ENCODE measurements around the gene SELENOO. TPM values are rescaled to one million over a fixed set of nuclear protein-coding genes. Genes with fewer than 3 reads are reported as not detected.

SELENOO gene, protein sequence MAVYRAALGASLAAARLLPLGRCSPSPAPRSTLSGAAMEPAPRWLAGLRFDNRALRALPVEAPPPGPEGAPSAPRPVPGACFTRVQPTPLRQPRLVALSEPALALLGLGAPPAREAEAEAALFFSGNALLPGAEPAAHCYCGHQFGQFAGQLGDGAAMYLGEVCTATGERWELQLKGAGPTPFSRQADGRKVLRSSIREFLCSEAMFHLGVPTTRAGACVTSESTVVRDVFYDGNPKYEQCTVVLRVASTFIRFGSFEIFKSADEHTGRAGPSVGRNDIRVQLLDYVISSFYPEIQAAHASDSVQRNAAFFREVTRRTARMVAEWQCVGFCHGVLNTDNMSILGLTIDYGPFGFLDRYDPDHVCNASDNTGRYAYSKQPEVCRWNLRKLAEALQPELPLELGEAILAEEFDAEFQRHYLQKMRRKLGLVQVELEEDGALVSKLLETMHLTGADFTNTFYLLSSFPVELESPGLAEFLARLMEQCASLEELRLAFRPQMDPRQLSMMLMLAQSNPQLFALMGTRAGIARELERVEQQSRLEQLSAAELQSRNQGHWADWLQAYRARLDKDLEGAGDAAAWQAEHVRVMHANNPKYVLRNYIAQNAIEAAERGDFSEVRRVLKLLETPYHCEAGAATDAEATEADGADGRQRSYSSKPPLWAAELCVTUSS
- total RNA-seq = 24.0 and 25.2 TPM in 2 replicates

GRCh38 chr22:50200461-50201190, at the start of gene SELENOO:
Gene SELENOO (plus strand): TSS chr22:50201011. CDS start chr22:50201037, 26 bp downstream.
- intact Hi-C loops (cut with micrococcal nuclease) = loop anchor here (1.0 to 5.0 kb wide), 4 partner anchors 10 to 268 kb away; partner anchors contain the start of genes TRABD and TUBGCP6
- H3K27me3 Mint-ChIP-seq = no peaks in the 10 kb centered on the region
- DNase-seq = peak; percentile 97
- peaks cover 19% of the 10 kb centered on the region for H3K4me1 Mint-ChIP-seq
- peak within 1 kb of the TSS; percentile 45 for H3K27ac Mint-ChIP-seq
- peaks cover 29% of the 10 kb centered on the region for H3K36me3 Mint-ChIP-seq (ENCODE audit: low read depth)
- peak within 1 kb of the TSS; percentile 84 for H3K4me3 Mint-ChIP-seq
- no peaks in the 10 kb centered on the region for H3K9me3 Mint-ChIP-seq

- intact Hi-C loops (cut with micrococcal nuclease) = no loop called here
- H3K36me3 Mint-ChIP-seq (ENCODE audit: low read depth) = no peaks in the 10 kb centered on the region
- H3K27me3 Mint-ChIP-seq = peaks cover 3% of the 10 kb centered on the region
- H3K27ac Mint-ChIP-seq = no peak overlapping the region
- no peak overlapping the region for H3K4me3 Mint-ChIP-seq
- peaks cover 2% of the 10 kb centered on the region for H3K4me1 Mint-ChIP-seq
- DNase-seq = no peak
- H3K9me3 Mint-ChIP-seq = no peaks in the 10 kb centered on the region
Observed at GRCh38 chr22:50151571-50152537, 49.0 kb upstream of the SELENOO start.

DNA sequence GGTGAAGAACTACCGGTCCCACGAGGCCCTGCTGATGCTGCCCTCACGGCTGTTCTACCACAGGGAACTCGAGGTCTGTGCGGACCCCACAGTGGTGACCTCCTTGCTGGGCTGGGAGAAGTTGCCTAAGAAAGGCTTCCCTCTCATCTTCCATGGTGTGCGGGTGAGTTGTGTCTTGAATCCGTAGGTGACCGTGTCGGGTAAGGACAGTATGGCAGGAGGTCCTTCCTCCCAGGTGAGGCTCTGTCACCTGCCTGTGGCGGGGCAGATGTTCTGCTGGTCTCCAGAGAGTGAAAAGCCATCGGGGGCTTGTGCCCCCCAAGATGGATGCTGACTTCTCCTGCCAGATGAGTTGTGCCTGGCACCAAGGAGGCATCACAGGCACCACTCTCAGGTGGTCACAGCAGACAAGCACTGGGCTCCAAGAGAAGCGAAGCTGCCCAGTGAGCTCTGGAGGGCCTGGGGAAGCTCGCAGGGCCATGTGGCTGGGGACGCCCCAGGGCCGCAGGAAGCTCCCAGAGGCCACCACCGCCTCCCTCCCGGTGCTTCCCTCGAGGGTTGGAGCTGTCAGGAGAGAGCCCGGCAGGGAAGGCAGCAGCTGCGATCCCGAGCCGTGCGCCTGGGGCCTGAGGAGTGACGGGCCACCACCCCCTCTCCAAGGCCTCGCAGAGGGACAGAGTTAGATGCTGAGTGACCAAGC, 47.6 kb upstream of the SELENOO start:
- Mint-ChIP-seq H3K9me3 (no peaks in the 10 kb centered on the region), H3K36me3 (ENCODE audit: low read depth) (no peaks in the 10 kb centered on the region), H3K4me3 (no peak overlapping the region), H3K27me3 (peaks cover 7% of the 10 kb centered on the region), H3K27ac (no peak overlapping the region), H3K4me1 (peaks cover 2% of the 10 kb centered on the region)
- intact Hi-C loops (cut with micrococcal nuclease) = no loop called here
- no peak for DNase-seq

- no peak overlapping the region for H3K4me3 Mint-ChIP-seq
- DNase-seq = no peak
- H3K36me3 Mint-ChIP-seq (ENCODE audit: low read depth) = no peaks in the 10 kb centered on the region
- intact Hi-C loops (cut with micrococcal nuclease) = no loop called here
- H3K9me3 Mint-ChIP-seq = no peaks in the 10 kb centered on the region
- peaks cover 7% of the 10 kb centered on the region for H3K27me3 Mint-ChIP-seq
- peaks cover 2% of the 10 kb centered on the region for H3K4me1 Mint-ChIP-seq
- no peak overlapping the region for H3K27ac Mint-ChIP-seq
Observed at GRCh38 chr22:50153756-50154140, 47.1 kb upstream of the SELENOO start.

DNA sequence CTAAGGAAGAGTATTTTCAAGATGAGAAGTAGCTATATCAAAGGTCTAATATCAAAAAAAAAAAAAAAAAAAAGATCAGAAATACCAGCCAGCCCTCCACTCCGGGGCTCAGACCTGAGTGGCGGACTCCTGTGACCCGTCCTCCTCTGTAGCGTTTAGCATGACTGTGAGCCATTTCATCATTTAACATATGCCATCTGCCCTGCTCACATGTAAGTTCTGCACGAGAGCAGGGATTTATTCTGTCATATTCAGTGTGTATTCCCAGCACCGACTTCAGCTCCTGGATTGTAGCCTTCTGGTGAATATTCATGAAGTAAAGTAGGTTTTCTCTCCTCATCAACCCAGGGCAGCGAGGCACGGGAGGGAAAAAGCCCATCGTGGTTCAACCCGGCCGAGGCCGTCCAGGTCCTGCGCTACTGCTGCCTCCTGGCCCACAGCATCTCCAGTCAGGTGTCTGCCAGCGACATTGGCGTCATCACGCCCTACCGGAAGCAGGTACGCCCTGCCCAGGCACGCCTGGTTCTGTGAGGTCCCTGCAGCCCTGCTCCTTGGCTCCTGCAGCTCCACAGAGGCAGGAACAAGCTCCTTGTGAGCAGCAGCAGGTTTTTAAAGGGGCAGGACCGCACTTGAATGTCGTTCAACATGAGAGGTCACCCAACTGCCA, 43.0 kb upstream of the SELENOO start:
- Mint-ChIP-seq H3K4me3 (no peak overlapping the region), H3K4me1 (no peaks in the 10 kb centered on the region), H3K27ac (no peak overlapping the region), H3K9me3 (no peaks in the 10 kb centered on the region), H3K27me3 (peaks cover 10% of the 10 kb centered on the region), H3K36me3 (ENCODE audit: low read depth) (no peaks in the 10 kb centered on the region)
- no peak for DNase-seq
- intact Hi-C loops (cut with micrococcal nuclease) = no loop called here

- H3K9me3 Mint-ChIP-seq = no peaks in the 10 kb centered on the region
- H3K27me3 Mint-ChIP-seq = peaks cover 9% of the 10 kb centered on the region
- no peaks in the 10 kb centered on the region for H3K36me3 Mint-ChIP-seq (ENCODE audit: low read depth)
- H3K27ac Mint-ChIP-seq = no peak overlapping the region
- no peaks in the 10 kb centered on the region for H3K4me1 Mint-ChIP-seq
- no peak for DNase-seq
- H3K4me3 Mint-ChIP-seq = no peak overlapping the region
- intact Hi-C loops (cut with micrococcal nuclease) = no loop called here
Observed at GRCh38 chr22:50160947-50161346, 39.9 kb upstream of the SELENOO start.

- H3K4me1 Mint-ChIP-seq = no peaks in the 10 kb centered on the region
- H3K27me3 Mint-ChIP-seq = peaks cover 9% of the 10 kb centered on the region
- no peaks in the 10 kb centered on the region for H3K36me3 Mint-ChIP-seq (ENCODE audit: low read depth)
- no peak overlapping the region for H3K27ac Mint-ChIP-seq
- DNase-seq = no peak
- H3K4me3 Mint-ChIP-seq = no peak overlapping the region
- H3K9me3 Mint-ChIP-seq = no peaks in the 10 kb centered on the region
- intact Hi-C loops (cut with micrococcal nuclease) = no loop called here
Observed at GRCh38 chr22:50161508-50162390, 39.1 kb upstream of the SELENOO start.

DNA sequence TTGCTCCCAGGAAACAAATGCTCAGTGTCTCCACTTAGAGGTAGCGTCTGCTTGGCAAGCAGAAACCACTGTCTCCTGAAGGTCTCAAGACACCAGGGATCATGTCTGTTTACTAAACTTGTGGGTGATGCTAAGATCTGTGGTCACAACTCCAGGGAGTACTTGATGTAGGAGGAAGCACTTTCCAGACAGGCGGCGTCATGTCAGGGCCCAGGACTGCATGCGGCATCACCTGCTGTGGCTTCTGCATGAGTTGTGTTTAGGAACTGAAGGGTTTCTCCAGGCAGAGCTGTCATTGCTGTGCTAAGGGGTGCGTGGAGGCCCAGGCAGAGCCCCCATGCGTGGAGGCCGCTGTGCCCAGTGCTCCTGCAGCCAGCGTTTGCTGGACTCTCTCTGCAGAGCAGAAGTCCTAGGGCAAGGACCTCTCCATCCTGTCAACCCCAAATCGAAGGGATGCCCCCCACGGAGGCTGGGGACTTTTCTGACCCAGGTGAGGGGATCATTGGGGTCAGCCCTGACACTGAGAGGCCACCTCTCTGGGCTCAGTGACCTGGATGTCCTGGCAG, 38.3 kb upstream of the SELENOO start:
- H3K27ac Mint-ChIP-seq = no peak overlapping the region
- peak; percentile 53 for DNase-seq
- H3K4me1 Mint-ChIP-seq = no peaks in the 10 kb centered on the region

DNA sequence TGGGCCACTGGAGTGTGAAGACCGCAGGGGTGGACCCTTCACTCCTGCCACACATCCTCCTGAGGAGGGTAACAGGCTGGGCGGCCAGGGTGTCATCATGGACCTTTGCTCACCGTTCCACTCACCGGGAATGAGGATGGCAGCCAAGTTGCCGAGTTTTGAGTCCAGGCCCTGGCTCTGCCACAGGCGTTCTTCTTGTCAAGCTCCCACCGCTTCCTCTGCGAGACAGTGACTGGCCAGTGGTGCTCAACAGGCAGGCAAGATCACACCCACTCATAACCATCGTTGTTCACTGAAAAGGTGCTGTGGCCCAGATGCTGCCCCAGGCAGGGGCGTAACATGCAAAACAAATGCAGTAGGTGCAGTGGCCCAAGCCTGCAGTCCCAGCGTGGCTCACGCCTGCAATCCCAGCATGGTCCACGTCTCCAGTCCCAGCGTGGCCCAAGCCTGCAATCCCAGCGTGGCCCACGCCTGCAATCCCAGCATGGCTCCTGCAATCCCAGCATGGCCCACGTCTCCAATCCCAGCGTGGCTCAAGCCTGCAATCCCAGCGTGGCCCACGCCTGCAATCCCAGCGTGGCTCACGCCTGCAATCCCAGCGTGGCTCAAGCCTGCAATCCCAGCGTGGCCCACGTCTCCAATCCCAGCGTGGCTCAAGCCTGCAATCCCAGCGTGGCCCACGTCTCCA, 35.2 kb upstream of the SELENOO start:
- no peaks in the 10 kb centered on the region for H3K36me3 Mint-ChIP-seq (ENCODE audit: low read depth)
- H3K4me1 Mint-ChIP-seq = peaks cover 6% of the 10 kb centered on the region
- no peak for DNase-seq
- H3K27me3 Mint-ChIP-seq = peaks cover 22% of the 10 kb centered on the region
- no peak overlapping the region for H3K4me3 Mint-ChIP-seq
- H3K9me3 Mint-ChIP-seq = no peaks in the 10 kb centered on the region
- intact Hi-C loops (cut with micrococcal nuclease) = no loop called here
- no peak overlapping the region for H3K27ac Mint-ChIP-seq

More for the DNA sequence above, 38.3 kb upstream of the SELENOO start:
- no peaks in the 10 kb centered on the region for H3K36me3 Mint-ChIP-seq (ENCODE audit: low read depth)
- intact Hi-C loops (cut with micrococcal nuclease) = no loop called here
- H3K27me3 Mint-ChIP-seq = peaks cover 10% of the 10 kb centered on the region
- H3K4me3 Mint-ChIP-seq = no peak overlapping the region
- no peaks in the 10 kb centered on the region for H3K9me3 Mint-ChIP-seq

DNA sequence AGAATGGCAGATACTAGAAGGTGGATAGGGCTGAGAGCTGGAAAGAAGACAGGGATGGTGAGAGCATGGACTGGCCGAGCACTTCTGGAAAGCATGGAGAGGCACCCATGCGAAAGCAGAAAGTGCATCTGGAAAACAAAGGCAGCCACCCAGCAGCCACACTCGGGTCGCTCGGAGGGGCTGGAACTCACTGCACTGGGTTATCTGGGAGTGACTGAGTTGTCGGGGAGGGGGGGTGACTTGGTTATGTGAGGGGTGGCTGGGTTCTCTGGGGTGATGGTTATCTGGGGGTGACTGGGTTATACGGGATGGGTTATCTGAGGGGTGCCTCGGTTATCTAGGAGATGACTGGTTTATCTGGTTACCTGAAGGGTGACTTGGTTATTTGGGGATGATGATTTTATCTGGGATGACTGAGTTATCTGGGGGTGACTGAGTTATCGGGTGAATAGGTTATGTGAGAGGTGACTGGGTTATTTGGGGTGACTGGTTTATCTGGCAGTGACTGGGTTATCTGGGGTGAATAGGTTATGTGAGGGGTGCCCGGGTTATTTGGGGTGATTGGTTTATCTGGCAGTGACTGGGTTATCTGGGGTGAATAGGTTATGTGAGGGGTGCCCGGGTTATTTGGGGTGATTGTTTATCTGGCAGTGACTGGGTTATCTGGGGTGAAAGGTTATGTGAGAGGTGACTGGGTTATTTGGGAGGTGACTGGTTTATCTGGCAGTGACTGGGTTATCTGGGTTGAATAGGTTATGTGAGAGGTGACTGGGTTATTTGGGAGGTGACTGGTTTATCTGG, 32.9 kb upstream of the SELENOO start:
- Mint-ChIP-seq H3K9me3 (no peaks in the 10 kb centered on the region), H3K4me3 (peak overlapping the region; percentile 16), H3K4me1 (peaks cover 6% of the 10 kb centered on the region), H3K27ac (peak overlapping the region; percentile 25), H3K36me3 (ENCODE audit: low read depth) (no peaks in the 10 kb centered on the region), H3K27me3 (peaks cover 36% of the 10 kb centered on the region)
- intact Hi-C loops (cut with micrococcal nuclease) = no loop called here
- DNase-seq = no peak

Measured in activated CD4-positive, alpha-beta T cell treated with anti-CD3 and anti-CD28 coated beads, Interleukin-2, amount 10 ng/mL, durations not matched to agents 24 days and 14 days (primary cell).